ENCODE data around the gene AR. TPM values are rescaled to one million over a fixed set of nuclear protein-coding genes. Genes with fewer than 3 reads are reported as not detected.

Gene AR
- total and polyA plus RNA-seq, 2 donors (not counting 3 experiments of a cell fraction or from before 2014, with no cell fraction given), result 9.3 to 16.0 TPM

DNA sequence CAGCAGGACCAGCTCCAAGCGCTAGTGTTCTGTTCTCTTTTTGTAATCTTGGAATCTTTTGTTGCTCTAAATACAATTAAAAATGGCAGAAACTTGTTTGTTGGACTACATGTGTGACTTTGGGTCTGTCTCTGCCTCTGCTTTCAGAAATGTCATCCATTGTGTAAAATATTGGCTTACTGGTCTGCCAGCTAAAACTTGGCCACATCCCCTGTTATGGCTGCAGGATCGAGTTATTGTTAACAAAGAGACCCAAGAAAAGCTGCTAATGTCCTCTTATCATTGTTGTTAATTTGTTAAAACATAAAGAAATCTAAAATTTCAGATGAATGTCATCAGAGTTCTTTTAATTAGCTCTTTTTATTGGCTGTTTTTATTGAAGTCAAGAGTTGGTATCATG, 186.5 kb downstream of the AR start:
- H2AFZ ChIP-seq (ENCODE audit: low read depth, low read length), result no peak overlapping the region
- no peaks in the 10 kb centered on the region for H3K27me3 ChIP-seq (ENCODE audit: control insufficient read depth in 2 of 2, insufficient read depth in 2 of 2, low read length in 2 of 2)
- H3K4me1 ChIP-seq (ENCODE audit: control insufficient read depth, extremely low read depth, insufficient read depth, low read length), result peaks cover 13% of the 10 kb centered on the region
- H3K36me3 ChIP-seq (ENCODE audit: control insufficient read depth in 2 of 2, extremely low read depth in 1 of 2, insufficient read depth in 2 of 2, low read length in 2 of 2), result peaks cover 0 to 1% of the 10 kb centered on the region in 2 experiments
- no peak overlapping the region for H3K9ac ChIP-seq (replicated peaks; ENCODE audit: extremely low read depth, insufficient read depth, low read length)
- no peaks in the 10 kb centered on the region for H3K9me3 ChIP-seq (replicated peaks; ENCODE audit: control insufficient read depth, insufficient read depth, low read length)
- dilution Hi-C loops (cut with MboI; ENCODE audit: extremely low pct_ligation_motif_present, low sequenced_read_pairs) (no loop called here), intact Hi-C loops (cut with micrococcal nuclease) (loop anchor here (5.0 to 10.0 kb wide), 2 partner anchors 183 to 395 kb away; no protein-coding TSS in a partner anchor)
- no peaks in the 10 kb centered on the region for H3K79me2 ChIP-seq (ENCODE audit: control insufficient read depth, insufficient read depth, low read length)
- CTCF ChIA-PET, result interaction anchor here (0.6 kb wide), 1 partner anchor 207 kb away, joined by 3 read pairs; no protein-coding TSS in a partner anchor
- FAIRE-seq (no peak), DNase-seq (ENCODE audit: low read depth, low spot score) (no peak)
- H3K4me2 ChIP-seq (ENCODE audit: insufficient read depth, low read length), result no peak overlapping the region
- POLR2A ChIA-PET, result no interaction called here
- H3K27ac ChIP-seq (ENCODE audit: insufficient read depth, low read depth, low read length), result no peak overlapping the region
- no peaks in the 10 kb centered on the region for H4K20me1 ChIP-seq (replicated peaks; ENCODE audit: control insufficient read depth, extremely low read depth, insufficient read depth, low read length)
- TF ChIP-seq, protein P1, sequence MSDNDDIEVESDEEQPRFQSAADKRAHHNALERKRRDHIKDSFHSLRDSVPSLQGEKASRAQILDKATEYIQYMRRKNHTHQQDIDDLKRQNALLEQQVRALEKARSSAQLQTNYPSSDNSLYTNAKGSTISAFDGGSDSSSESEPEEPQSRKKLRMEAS (IDR thresholded peaks at IDR 0.05; ENCODE audit: insufficient read depth, insufficient read length), result no peak
- TF ChIP-seq MYC (IDR thresholded peaks at IDR 0.05; ENCODE audit: low read depth, low read length), result no peak
- no peak for TF ChIP-seq JUN (IDR thresholded peaks at IDR 0.05; ENCODE audit: borderline replicate concordance, insufficient read depth, insufficient read length, low read depth)
- TF ChIP-seq POLR2A (IDR thresholded peaks at IDR 0.05; ENCODE audit: low read depth, low read length), result no peak
- no peak for TF ChIP-seq FOS (IDR thresholded peaks at IDR 0.05; ENCODE audit: borderline replicate concordance, insufficient read depth, low read length)
- TF ChIP-seq, protein P2, sequence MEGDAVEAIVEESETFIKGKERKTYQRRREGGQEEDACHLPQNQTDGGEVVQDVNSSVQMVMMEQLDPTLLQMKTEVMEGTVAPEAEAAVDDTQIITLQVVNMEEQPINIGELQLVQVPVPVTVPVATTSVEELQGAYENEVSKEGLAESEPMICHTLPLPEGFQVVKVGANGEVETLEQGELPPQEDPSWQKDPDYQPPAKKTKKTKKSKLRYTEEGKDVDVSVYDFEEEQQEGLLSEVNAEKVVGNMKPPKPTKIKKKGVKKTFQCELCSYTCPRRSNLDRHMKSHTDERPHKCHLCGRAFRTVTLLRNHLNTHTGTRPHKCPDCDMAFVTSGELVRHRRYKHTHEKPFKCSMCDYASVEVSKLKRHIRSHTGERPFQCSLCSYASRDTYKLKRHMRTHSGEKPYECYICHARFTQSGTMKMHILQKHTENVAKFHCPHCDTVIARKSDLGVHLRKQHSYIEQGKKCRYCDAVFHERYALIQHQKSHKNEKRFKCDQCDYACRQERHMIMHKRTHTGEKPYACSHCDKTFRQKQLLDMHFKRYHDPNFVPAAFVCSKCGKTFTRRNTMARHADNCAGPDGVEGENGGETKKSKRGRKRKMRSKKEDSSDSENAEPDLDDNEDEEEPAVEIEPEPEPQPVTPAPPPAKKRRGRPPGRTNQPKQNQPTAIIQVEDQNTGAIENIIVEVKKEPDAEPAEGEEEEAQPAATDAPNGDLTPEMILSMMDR (IDR thresholded peaks at IDR 0.05; ENCODE audit: extremely low read depth in 1 of 2, insufficient read depth in 1 of 2, low read depth in 1 of 2, low read length in 2 of 2), result no peak
- no peak for TF ChIP-seq POLR2AphosphoS5 (IDR thresholded peaks at IDR 0.05; ENCODE audit: insufficient read depth, low read depth, low read length)
- no peak for TF ChIP-seq EZH2 (IDR thresholded peaks at IDR 0.05; ENCODE audit: borderline replicate concordance, low read depth, low read length, severe bottlenecking)
- no peak for TF ChIP-seq GATA2 (IDR thresholded peaks at IDR 0.05; ENCODE audit: insufficient read depth, insufficient read length, low read depth, low read length)
- no TSS peak for BruUV-seq (replicated peaks)
- no peaks in the 10 kb centered on the region for H3K9me1 ChIP-seq (replicated peaks; ENCODE audit: control insufficient read depth, extremely low read depth, insufficient read depth, low read length)
- no peak overlapping the region for H3K4me3 ChIP-seq (replicated peaks in 1 of 3; ENCODE audit: insufficient read depth in 1 of 3, low read depth in 1 of 3, low read length in 3 of 3)
